GM12891 (cell line): ENCODE results near the gene BCAR3.

Source experiments
- PAX5 ChIP-seq: IDR thresholded peaks from 2 replicates; pipeline ENCODE4 v1.6.1; 2011; ENCODE audit warnings: low read length, moderate library complexity, mild to moderate bottlenecking; ENCODE audit not compliant: insufficient read depth, severe bottlenecking
- POLR2A ChIP-seq: IDR thresholded peaks from 2 replicates; pipeline ENCODE4 v1.6.1; 2011; ENCODE audit warnings: low read depth, low read length, control low read depth
- POLR2AphosphoS5 ChIP-seq: IDR thresholded peaks from 2 replicates; pipeline ENCODE4 v1.6.1; 2011; ENCODE audit warnings: low read depth, low read length, control low read depth
- POU2F2 ChIP-seq: IDR thresholded peaks from 2 replicates; pipeline ENCODE4 v1.6.1; 2011; ENCODE audit warnings: low read depth, mild to moderate bottlenecking, control low read depth, low read length, moderate library complexity
- TAF1 ChIP-seq: IDR thresholded peaks from 2 replicates; pipeline ENCODE4 v1.6.1; 2011; ENCODE audit warnings: low read depth, low read length, control low read depth

- no peak for TF ChIP-seq POLR2A
- TF ChIP-seq POLR2AphosphoS5, result no peak
- no peak for TF ChIP-seq TAF1
- no peak for TF ChIP-seq PAX5
- TF ChIP-seq POU2F2, result no peak
Observed at GRCh38 chr1:93699503-93700168, 18.0 kb upstream of the BCAR3 start.
